ENCODE data around the gene NPTX2.

The NPTX2 gene

GRCh38 chr7:98619450-98620321 is 2.6 kb downstream of the NPTX2 start:
- DNase-seq (ENCODE audit: low read depth): no peak

- no peak for DNase-seq (ENCODE audit: low read depth)
These were observed 4.7 kb downstream of the NPTX2 start for GRCh38 chr7:98621573-98622482.

GRCh38 chr7:98622926-98623325 is 5.8 kb downstream of the NPTX2 start:
- no peak for DNase-seq (ENCODE audit: low read depth)

- no peak for DNase-seq (ENCODE audit: low read depth)
These were observed 7.8 kb downstream of the NPTX2 start for GRCh38 chr7:98624846-98625420.

GRCh38 chr7:98626460-98627412 is 9.7 kb downstream of the NPTX2 start:
- no peak for DNase-seq (ENCODE audit: low read depth)

- DNase-seq (ENCODE audit: low read depth): no peak
These were observed 10.3 kb downstream of the NPTX2 start for GRCh38 chr7:98627413-98627790.

GRCh38 chr7:98628418-98628817 is 11.3 kb downstream of the NPTX2 start:
- DNase-seq (ENCODE audit: low read depth): no peak

GRCh38 chr7:98629001-98629431 is 11.9 kb downstream of the NPTX2 start:
- no peak for DNase-seq (ENCODE audit: low read depth)

- DNase-seq (ENCODE audit: low read depth): no peak
These were observed 13.1 kb downstream of the NPTX2 start for GRCh38 chr7:98630149-98630548.

GRCh38 chr7:98630770-98631169 is 13.7 kb downstream of the NPTX2 start:
- DNase-seq (ENCODE audit: low read depth): no peak

GRCh38 chr7:98638853-98639252 is 21.8 kb downstream of the NPTX2 start:
- DNase-seq (ENCODE audit: low read depth): no peak

- DNase-seq (ENCODE audit: low read depth): no peak
These were observed 23.3 kb downstream of the NPTX2 start for GRCh38 chr7:98640375-98640774.

- DNase-seq (ENCODE audit: low read depth): no peak
These were observed 24.8 kb downstream of the NPTX2 start for GRCh38 chr7:98641646-98642500.

GRCh38 chr7:98643236-98643985 is 26.3 kb downstream of the NPTX2 start:
- no peak for DNase-seq (ENCODE audit: low read depth)

GRCh38 chr7:98646465-98646864 is 29.4 kb downstream of the NPTX2 start:
- DNase-seq (ENCODE audit: low read depth): no peak

- DNase-seq (ENCODE audit: low read depth): no peak
These were observed 30.2 kb downstream of the NPTX2 start for GRCh38 chr7:98647326-98647725.

GRCh38 chr7:98651760-98652159 is 34.7 kb downstream of the NPTX2 start:
- no peak for DNase-seq (ENCODE audit: low read depth)

- no peak for DNase-seq (ENCODE audit: low read depth)
These were observed 36.7 kb downstream of the NPTX2 start for GRCh38 chr7:98653601-98654310.
